ENCODE data around the gene JAM3. TPM values are rescaled to one million over a fixed set of nuclear protein-coding genes. Genes with fewer than 3 reads are reported as not detected.
"Not testable (repeated sequence)": the region's sequence is repeated elsewhere in the genome, so short reads cannot be mapped to it uniquely, and the experiment has no call there.

JAM3 gene
- polyA plus RNA-seq, 4 donors, result 50.4 to 59.8 (median 52.5) TPM

DNA sequence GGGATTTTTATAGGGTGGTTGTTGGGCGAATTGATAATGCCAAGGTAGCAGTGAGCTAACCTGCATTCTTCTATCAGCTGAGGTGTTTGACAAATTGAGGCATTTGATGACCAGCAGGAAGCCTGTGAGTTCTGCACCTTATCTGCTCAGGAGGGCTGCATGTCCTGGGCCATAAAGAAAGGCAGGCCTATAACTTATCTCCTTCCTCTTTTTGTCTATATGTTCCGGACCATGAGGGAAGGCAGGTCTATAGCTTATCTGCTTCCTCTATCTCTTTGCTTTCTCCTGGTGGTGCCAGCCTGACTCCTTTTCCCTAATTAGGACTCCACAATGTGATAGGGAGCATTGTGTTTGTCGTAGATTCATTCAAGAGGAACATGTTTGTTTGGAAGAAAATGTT is 8.6 kb upstream of the JAM3 start:
- DNase-seq (ENCODE audit: low read depth in 4 of 4, low spot score in 2 of 4), result no peak

DNA sequence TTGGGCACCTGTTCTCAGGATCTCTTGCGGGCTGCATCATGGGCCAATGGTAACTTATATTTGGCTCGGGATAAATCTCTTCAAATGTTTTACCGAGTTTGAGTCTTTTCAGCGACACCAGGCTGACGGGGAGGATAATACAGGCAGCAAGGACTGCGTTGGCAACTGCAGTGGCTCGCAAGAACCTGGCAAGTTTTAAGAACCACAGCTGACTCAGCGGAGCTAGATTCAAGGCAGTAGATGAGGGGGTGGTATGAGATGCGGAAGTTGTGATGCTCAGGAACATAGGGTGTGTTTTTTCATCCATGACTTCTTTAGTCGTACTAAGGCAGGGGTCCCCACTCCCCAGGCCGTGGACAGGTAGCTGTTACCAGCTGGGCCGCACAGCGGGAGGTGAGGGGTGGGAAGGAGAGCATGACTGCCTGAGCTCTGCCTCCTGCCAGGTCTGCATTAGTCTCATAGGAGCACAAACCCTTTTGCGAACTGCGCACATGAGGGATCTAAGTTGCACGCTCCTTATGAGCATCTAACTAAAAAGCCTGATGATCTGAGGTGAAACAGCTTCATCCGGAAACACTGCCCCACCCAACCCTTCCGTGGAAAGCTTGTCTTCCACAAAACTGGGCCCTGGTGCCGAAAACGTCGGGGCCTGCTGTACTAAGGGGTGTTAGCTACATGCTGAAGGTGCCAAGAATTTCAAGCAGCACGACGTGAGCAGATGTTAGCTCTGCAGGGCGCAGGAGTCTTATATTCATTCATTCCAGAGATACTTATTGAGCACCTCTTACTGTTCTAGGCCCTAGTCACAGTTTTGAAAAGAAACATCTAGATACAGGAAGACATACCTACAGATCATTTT is 6.4 kb upstream of the JAM3 start:
- no peak for DNase-seq (ENCODE audit: low read depth in 4 of 4, low spot score in 2 of 4)

DNA sequence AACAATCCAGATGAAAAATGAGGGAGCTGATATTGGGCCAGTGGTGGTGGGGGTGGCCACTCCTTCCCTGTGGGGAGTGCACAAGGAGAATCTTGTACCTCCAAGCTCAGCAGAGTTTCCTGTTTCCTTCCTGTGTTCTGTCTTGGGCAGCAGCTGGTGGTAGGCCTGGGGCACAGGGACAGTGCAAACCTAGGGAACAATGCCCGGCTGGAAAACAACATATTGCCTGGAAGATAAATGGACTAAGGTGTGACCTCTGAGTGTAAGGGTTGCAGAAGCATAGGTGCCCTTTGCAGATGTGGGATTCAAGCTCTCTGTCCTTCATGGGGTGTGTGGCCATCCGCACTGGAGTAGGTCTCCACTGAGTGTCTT is 5.8 kb upstream of the JAM3 start:
- DNase-seq (ENCODE audit: low read depth in 4 of 4, low spot score in 2 of 4), result no peak

DNA sequence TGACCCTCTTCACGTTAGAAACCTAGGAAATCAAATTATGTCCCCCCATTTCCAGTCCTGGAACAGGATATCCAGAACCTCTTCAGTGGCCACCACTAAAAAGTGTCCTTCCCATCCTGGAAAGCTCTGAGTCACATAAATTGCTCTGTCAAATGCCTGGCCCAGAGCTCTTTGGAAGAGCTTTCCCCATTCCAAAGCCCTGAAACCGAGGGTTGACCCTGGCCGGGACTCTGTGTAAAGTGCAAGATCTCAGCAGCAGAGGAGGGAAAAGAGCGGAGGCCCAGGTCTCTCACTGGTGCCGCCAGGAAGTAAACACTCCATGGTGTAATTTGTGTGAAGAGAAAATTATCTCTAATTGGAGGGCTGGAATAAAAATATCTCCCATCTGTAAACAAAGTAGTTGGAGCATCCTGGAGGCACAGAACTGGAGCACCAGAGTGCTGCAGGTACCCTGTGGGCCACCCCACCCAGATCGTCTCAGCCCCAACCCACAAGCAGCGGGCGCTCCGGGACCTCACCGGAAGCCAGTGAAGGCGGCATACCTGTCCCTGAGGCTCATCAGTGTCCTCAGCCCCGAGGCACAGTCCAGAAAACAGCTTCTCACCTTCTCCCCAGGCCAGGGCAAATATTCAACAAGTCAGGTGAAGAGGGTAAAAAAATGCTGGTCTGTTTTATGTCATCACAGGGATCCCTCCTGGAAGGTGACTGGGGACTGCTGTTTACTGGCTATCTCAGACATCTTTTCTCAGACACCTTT is 4.7 kb upstream of the JAM3 start:
- DNase-seq (ENCODE audit: low read depth in 4 of 4, low spot score in 2 of 4), result no peak

DNA sequence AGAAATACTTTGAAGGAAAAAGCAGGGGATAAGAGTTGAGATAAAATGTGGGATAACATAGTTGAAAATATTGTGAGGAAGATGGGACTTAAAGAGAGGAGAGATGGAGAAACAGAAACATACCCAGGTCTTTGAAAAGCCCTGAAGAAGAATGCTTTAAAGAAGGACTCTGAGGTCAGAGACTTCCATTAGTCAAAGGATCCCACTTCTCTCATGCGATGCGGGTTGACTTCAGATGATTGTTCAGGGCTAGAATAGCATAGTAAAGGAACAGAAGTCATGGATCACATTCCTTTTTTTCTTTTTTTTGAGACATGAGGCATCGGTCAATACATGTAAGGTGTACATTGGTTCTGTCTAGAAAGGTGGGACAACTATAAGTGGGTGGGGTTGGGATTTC is 3.5 kb upstream of the JAM3 start:
- no peak for DNase-seq (ENCODE audit: low read depth in 4 of 4, low spot score in 2 of 4)

DNA sequence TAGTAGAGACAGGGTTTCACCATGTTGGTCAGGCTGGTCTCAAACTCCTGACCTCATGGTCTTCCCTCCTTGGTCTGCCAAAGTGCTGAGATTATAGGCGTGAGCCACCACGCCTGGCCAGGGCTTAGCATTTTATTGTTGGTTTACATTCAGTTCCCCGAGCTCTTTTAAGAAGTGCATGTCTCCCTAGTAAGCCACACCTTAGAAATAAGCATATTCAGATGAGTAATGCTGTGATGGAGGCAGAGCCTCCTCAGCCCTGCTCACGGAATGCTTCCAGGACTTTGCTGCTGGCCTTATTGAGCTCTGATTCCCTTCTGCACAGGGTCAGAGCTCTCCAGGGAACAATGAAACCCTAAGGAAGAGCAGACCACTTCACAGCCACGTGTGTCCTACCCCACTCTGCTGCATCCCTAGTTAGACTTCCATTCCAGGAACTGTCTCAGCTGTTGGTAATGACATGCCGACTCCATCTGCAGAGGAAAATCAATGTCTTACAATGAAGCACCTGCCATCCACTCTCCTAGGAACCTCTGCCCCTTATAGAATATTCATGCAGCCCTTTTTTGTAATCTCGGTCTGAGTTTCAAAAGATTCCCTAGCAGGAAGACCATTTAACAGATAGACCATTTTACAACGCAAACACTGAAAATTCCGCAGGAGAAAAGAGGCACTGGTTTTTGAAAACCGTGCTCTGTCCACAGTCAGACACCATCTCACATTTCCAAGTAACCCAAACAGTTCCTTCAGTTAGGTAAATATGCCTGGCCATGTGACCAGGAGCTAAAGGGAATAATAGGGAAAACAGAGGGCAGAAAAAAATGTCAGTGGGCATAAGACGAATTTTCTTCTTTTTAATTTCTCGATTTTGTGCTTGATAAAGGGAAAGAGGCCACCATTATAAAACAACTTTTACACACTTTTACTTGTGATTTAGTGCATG is 1.7 kb upstream of the JAM3 start:
- no peak for DNase-seq (ENCODE audit: low read depth in 4 of 4, low spot score in 2 of 4)

DNA sequence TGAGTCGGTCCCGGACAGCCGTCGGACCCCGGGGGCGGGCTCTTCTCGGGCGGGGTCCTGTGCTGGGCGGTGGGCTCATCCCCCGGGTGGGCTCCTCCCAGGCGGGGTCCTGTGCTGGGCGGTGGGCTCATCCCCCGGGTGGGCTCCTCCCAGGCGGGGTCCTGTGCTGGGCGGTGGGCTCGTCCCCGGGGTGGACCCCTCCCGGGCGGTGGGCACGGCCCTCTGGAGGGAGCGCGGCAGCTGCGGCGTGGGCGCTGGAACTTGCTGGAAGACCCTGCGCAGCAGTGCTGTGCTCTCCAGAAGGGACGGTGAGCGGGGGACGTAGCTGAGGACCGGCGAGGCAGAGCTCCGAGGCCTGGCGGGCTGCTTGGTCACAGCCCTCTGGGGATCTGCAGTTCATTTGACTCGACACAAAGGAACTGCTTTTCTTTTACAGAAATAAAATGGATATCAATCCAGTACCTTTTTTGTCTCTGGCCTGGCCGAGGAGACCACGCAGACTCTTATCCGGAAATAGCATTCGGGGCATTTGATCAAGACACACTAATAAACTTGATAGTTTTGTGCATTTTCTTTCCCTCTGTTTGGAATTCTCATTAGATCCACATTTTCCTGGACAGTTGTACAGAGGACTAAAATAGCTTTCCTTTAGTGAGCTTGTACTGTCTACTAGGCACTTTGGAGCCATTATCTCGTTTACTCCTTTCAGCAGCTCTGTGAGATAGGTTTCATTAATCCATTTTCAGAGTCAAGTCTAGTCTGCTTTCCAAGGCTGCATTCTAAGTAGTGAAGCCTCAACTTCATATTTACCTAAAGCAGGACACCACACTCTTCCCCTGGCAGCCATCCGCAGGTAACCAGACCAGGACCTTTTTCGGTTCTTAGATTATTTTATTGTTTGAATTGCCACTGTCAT is 812 bp downstream of the JAM3 start:
- DNase-seq (ENCODE audit: low read depth in 4 of 4, low spot score in 2 of 4), result peak in 1 of 4 donors; percentile 23

DNA sequence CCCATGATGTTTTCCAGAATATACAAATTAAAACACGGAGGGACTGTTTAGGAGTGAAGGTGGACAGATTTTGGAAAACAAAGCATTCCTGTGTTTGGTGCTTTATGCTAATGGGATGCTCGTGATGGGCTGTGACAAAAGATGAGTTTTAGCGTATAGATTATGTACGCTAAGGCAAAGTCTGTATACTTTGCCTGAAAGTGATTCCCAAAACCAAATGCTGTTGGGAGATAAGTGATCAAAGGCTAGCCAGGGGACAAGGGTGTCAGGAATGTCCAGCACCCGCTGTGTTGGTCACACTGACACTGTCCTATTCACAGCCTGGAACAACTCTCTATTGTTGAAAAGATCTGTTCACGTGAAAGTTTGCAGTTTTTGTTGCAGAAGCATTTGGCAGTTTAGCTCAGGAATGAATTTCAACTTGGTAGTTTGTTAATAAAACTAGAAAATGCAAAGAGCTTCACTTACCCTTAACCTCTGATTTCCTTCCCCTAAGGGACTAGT is 1.5 kb downstream of the JAM3 start:
- no peak for DNase-seq (ENCODE audit: low read depth in 4 of 4, low spot score in 2 of 4)

DNA sequence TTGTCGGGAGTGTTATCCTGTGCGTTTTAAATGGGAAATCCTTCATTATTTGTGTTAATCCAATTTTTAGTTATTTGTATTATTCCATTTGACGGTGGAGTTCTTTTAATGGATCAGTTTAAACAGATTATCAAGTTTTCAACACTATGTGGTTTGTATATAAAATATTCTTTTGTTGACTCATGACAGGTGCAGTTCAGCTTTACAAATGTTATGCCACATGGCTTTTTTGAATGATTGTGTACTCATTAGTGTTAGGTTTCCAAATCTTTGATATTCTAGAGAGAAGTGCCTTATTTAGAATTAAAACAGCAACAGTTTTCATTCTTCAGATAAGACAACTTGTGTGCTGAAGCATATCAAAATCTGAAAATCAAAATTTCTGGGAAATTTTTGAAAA is 2.4 kb downstream of the JAM3 start:
- DNase-seq (ENCODE audit: low read depth in 4 of 4, low spot score in 2 of 4), result no peak

DNA sequence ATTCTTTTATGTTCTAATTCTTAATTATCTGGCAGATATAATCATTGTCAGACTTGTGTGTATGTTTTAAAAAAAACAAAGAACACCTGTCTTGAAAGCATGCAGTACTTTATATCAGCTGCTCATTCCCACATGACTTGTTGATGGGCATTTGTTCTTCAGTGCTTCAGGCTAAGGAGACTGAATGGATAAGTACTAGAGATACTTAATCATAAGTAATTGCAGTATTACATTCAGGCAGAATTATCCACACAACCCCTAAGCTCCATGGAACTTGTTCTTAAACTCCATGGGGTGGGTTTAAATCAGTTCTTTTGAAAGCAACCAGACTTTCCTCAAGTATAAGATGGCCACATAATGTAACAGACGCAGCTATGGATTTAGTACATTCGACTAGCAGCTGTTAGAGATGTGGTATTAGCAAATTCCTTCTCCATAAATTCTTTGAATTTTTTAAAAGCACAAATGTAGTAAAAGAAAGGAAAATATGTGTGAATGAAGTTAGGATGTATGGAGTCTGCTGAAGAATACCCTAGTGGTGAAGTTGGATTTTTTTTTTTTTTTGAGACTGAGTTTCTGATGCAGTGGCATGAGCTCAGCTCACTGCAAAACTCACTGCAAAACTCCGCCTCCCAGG is 3.0 kb downstream of the JAM3 start:
- no peak for DNase-seq (ENCODE audit: low read depth in 4 of 4, low spot score in 2 of 4)

DNA sequence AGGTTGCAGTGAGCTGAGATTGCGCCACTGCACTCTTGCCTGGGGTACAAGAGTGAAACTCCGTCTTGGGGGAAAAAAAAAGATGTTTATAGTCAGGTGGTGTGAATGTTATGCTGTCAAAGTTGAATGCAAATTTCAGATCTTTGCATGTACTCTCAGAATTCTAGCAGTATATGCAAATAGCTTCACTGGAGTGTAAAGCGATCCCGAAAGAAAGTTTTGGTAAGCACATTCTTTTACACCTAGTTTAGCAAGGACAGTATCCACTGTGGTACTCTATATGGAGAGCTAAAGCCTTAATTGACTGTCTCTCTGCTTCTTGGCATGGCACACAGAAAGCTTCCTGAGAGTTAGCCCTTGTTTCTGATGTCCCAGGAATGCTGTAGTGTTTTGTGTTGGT is 4.0 kb downstream of the JAM3 start:
- no peak for DNase-seq (ENCODE audit: low read depth in 4 of 4, low spot score in 2 of 4)

DNA sequence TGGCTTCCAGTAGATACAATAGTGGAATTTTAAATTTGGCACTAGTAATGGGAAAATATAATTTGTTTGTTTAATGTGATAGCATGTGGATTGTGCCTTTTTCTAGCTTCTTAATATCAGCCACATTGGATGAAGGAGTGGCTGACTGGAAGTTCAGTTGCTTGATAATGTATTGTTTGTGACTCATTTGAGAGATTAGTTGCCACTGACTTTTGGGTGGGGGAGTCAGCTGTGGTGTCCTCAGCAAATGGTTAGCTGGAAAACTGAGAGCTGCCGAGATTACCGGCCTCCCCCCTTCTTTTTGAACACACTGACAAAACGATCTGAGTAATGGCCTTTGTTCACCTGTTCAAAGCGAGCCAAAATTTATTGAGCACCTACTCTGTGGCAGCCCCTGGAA is 5.5 kb downstream of the JAM3 start:
- no peak for DNase-seq (ENCODE audit: low read depth in 4 of 4, low spot score in 2 of 4)

DNA sequence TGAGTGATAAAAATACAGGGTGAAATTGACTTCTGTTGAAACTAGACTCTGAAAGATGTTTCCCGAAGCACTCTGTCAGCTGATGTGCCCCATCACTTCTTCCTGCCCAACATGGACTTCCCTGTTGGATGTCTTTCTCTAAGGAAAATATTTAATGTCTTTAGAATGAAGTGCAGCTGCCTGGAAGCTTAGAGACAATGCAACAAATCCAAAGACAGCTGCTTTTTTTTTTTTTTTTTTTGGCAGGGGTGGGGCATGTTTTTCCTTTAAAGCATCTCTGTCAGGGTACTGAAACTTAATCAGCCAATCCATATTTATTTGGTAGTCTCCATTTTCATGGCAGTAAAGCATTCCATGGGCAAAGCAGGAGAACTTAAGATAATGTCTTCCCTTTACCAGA is 5.9 kb downstream of the JAM3 start:
- DNase-seq (ENCODE audit: low read depth in 4 of 4, low spot score in 2 of 4), result no peak

DNA sequence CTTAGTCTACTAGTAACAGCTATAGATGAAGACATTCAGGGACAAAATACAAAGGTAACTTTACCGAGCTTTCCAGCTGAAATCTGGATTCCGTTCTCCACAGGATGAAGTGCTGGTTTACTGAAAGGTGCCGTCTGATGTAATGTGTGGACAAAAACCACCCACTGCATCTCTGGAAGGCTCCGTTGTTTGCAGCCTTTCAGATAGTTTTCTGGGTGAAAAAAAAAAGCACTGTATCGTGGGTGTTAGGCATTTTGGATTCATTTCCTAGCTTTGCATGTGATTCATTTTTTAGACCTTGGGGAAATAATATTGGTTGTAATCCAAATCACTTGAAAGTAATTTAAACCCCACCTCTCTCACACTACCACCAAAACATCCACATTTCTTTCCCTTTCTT is 10.4 kb downstream of the JAM3 start:
- no peak for DNase-seq (ENCODE audit: low read depth in 4 of 4, low spot score in 2 of 4)

DNA sequence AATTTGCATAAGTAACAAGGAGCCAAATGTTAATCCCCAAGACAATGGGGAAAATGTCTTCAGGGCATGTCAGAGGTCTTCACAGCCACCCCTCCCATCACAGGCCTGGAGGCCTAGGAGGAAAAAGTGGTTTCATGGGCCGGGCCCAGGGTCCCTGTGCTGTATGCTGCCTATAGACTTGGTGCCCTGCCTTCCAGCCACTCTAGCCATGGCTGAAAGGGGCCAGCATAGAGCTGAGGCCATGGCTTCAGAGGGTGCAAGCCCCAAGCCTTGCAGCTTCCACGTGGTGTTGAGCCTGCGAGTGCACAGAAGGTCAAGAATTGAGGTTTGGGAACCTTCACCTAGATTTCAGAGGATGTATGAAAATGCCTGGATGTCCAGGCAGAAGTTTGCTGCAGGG is 12.4 kb downstream of the JAM3 start:
- DNase-seq (ENCODE audit: low read depth in 4 of 4, low spot score in 2 of 4), result not testable (repeated sequence)

DNA sequence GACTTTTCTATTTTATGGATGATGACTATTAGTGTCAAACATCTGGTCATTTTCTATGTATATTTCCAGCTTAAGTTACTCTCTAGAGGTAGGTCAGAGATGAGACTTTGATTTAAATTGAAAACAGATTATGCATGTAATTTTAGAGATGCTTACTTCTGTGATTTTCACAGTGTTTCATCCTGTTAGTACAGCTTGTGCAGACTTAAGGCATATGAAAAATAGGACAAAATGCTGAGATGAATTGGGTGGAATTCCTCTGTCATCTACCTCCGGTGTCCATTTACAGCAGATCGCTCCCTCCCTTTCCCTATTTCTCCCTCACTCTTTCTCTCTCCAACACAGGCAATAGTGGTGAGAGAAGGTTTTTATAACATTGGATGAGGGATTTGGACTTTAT is 14.1 kb downstream of the JAM3 start:
- no peak for DNase-seq (ENCODE audit: low read depth in 4 of 4, low spot score in 2 of 4)

DNA sequence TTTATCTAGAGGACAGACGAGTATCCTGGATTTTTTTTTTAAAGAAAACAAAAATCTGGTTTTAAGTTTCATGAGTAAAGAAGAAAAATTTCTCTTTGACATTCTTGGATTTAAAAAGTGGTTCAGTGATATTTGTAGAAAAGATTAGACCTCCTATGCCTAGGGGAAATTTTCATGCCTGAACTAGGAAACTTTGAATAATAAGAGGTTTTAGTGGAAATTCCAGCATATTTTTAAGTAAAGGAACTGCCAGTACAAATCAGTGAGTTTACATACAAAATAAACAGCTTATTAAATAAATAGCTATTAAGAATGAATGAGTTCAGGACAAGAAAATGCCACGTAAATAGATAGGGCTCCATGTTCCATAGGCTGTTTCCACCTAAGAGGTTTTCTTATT is 17.5 kb downstream of the JAM3 start:
- no peak for DNase-seq (ENCODE audit: low read depth in 4 of 4, low spot score in 2 of 4)

DNA sequence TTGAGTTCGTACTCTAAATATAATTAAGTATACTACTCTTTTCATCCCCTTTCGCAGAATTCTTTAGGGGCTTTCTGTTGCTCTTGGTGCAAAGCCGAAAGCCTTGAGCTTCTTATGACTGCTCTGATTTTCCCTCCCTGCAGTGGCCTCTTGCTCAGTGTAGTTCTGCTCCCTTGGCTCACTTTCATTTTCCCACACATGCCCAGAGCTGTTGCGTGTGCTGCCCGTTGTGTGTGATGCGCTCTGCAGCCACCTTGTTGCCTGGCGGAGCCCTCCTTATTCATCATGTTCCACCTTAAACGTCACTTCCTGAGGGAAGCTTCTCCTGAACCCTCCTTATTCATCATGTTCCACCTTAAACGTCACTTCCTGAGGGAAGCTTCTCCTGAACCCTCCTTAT is 23.1 kb downstream of the JAM3 start:
- DNase-seq (ENCODE audit: low read depth in 4 of 4, low spot score in 2 of 4), result not testable (repeated sequence)

DNA sequence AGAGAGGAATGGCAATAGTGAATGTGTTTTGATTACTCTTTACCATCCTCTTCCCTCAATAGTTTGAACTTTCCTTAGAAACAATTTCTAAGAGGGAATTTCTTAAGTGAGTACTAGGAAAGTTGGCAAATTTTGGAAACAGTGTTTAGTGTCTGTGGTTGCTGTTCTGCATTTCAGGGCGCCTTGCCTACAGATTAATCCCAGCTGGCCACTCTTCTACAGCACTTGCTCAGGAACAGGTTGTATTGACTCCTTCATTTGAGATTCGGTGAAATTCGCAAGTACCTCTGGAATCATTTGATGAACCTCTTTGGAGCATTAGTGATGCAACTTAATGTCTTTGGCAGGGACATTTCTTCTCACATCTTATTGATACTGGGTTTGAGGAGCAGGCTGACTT is 28.3 kb downstream of the JAM3 start:
- no peak for DNase-seq (ENCODE audit: low read depth in 4 of 4, low spot score in 2 of 4)

Data from left renal cortex interstitium (tissue), 4 donors.